ENCODE results near the gene THSD7B. TPM values are rescaled to one million over a fixed set of nuclear protein-coding genes. Genes with fewer than 3 reads are reported as not detected.

The THSD7B gene
- total and polyA plus RNA-seq, 3 donors from 2014 or later: 0.87 to 2.1 (median 1.1) TPM

- no peaks in the 10 kb centered on the region for H3K27me3 ChIP-seq
- no peaks in the 10 kb centered on the region for H3K36me3 ChIP-seq (ENCODE audit: low read depth, missing control alignments)
- no peak for TF ChIP-seq CTCF (IDR thresholded peaks at IDR 0.05)
- TF ChIP-seq POLR2A (IDR thresholded peaks at IDR 0.05): no peak
- H3K27ac ChIP-seq: no peak overlapping the region
- DNase-seq: no peak
- no peak overlapping the region for H3K4me3 ChIP-seq
- no peaks in the 10 kb centered on the region for H3K9me3 ChIP-seq
- no peaks in the 10 kb centered on the region for H3K4me1 ChIP-seq
- intact Hi-C loops (cut with DNase I; ENCODE audit: low total_unique reads): no loop called here
- WGBS, 2 donors: 84 to 89% methylated on average over 1 to 4 of the region's 4 CpGs
These were observed 873.6 kb downstream of the THSD7B start for GRCh38 chr2:137638932-137639331.

- H3K27ac ChIP-seq: no peak overlapping the region
- H3K9me3 ChIP-seq: no peaks in the 10 kb centered on the region
- H3K27me3 ChIP-seq: no peaks in the 10 kb centered on the region
- H3K4me3 ChIP-seq: no peak overlapping the region
- 55 to 66% methylated on average over 2 of the region's 2 CpGs for WGBS, 2 donors
- no peak for DNase-seq
- H3K4me1 ChIP-seq: no peaks in the 10 kb centered on the region
- intact Hi-C loops (cut with DNase I; ENCODE audit: low total_unique reads): no loop called here
- TF ChIP-seq POLR2A (IDR thresholded peaks at IDR 0.05): no peak
- no peak for TF ChIP-seq CTCF (IDR thresholded peaks at IDR 0.05)
- H3K36me3 ChIP-seq (ENCODE audit: low read depth, missing control alignments): no peaks in the 10 kb centered on the region
These were observed 879.4 kb downstream of the THSD7B start for GRCh38 chr2:137644731-137645130.

GRCh38 chr2:137654046-137654445 is 888.7 kb downstream of the THSD7B start:
- no peak for DNase-seq
- WGBS, 2 donors: 95 to 97% methylated on average over 2 of the region's 2 CpGs
- intact Hi-C loops (cut with DNase I; ENCODE audit: low total_unique reads): no loop called here
- H3K36me3 ChIP-seq (ENCODE audit: low read depth, missing control alignments): no peaks in the 10 kb centered on the region
- no peak for TF ChIP-seq CTCF (IDR thresholded peaks at IDR 0.05)
- TF ChIP-seq POLR2A (IDR thresholded peaks at IDR 0.05): no peak
- no peak overlapping the region for H3K27ac ChIP-seq
- H3K9me3 ChIP-seq: no peaks in the 10 kb centered on the region
- H3K4me1 ChIP-seq: no peaks in the 10 kb centered on the region
- no peaks in the 10 kb centered on the region for H3K27me3 ChIP-seq
- no peak overlapping the region for H3K4me3 ChIP-seq

GRCh38 chr2:137655814-137656213 is 890.5 kb downstream of the THSD7B start:
- DNase-seq: no peak
- Histone ChIP-seq H3K36me3 (ENCODE audit: low read depth, missing control alignments) (no peaks in the 10 kb centered on the region), H3K27me3 (no peaks in the 10 kb centered on the region), H3K4me1 (no peaks in the 10 kb centered on the region), H3K27ac (no peak overlapping the region), H3K9me3 (no peaks in the 10 kb centered on the region), H3K4me3 (no peak overlapping the region)
- TF ChIP-seq CTCF (IDR thresholded peaks at IDR 0.05) (no peak), POLR2A (IDR thresholded peaks at IDR 0.05) (no peak)
- 90 to 94% methylated on average over 3 of the region's 3 CpGs for WGBS, 2 donors
- intact Hi-C loops (cut with DNase I; ENCODE audit: low total_unique reads): no loop called here

- Histone ChIP-seq H3K27ac (no peak overlapping the region), H3K36me3 (ENCODE audit: low read depth, missing control alignments) (no peaks in the 10 kb centered on the region), H3K4me1 (no peaks in the 10 kb centered on the region), H3K4me3 (no peak overlapping the region), H3K9me3 (no peaks in the 10 kb centered on the region), H3K27me3 (no peaks in the 10 kb centered on the region)
- 87 to 93% methylated on average over 4 of the region's 4 CpGs for WGBS, 2 donors
- no peak for DNase-seq
- TF ChIP-seq CTCF (IDR thresholded peaks at IDR 0.05) (no peak), POLR2A (IDR thresholded peaks at IDR 0.05) (no peak)
- intact Hi-C loops (cut with DNase I; ENCODE audit: low total_unique reads): no loop called here
These were observed 893.1 kb downstream of the THSD7B start for GRCh38 chr2:137658433-137658832.
